HG02885 (cell line): Measurements from ENCODE around the gene SEMA6C.
A peak's percentile ranks its signal among the peaks of the same experiment; 100 is the strongest.

ENCODE experiments used
- ATAC-seq: cut with Tn5 transposase; IDR thresholded peaks from one replicate; pipeline ENCODE4 v1.9.1; 2021; ENCODE audit warnings: mild to moderate bottlenecking; ENCODE audit not compliant: unreplicated experiment, poor library complexity

The SEMA6C gene

GRCh38 chr1:151164732-151165280, 18.4 kb upstream of the SEMA6C start:
- ATAC-seq = no peak

GRCh38 chr1:151159373-151159772, 12.9 kb upstream of the SEMA6C start:
- no peak for ATAC-seq

- ATAC-seq = no peak
Observed at GRCh38 chr1:151158751-151159251, 12.4 kb upstream of the SEMA6C start.

- ATAC-seq = no peak
Observed at GRCh38 chr1:151158326-151158725, 11.9 kb upstream of the SEMA6C start.

- no peak for ATAC-seq
Observed at GRCh38 chr1:151157067-151157531, 10.7 kb upstream of the SEMA6C start.

DNA sequence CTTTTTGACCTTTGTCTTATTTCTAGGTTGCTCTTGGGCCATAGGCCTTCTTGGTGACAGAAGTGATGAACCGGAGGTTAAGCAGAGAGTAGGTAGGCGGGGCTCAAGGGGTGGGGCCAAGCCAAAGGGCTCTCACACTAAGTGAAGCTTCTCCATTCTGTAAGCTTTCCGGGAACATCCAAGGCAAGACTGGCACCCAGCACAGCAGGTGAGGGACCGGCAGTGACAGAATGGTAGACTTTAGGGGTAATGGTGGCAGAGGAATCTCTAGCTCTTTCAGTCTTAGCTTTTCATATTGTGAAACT, 10.0 kb upstream of the SEMA6C start, which contains the start of gene TNFAIP8L2:
TNFAIP8L2 (plus strand) TSS at position 135 of the 305 bp plus-strand sequence. CDS start 2,049 bp downstream, outside the sequence.
- peak; percentile 62 for ATAC-seq

DNA sequence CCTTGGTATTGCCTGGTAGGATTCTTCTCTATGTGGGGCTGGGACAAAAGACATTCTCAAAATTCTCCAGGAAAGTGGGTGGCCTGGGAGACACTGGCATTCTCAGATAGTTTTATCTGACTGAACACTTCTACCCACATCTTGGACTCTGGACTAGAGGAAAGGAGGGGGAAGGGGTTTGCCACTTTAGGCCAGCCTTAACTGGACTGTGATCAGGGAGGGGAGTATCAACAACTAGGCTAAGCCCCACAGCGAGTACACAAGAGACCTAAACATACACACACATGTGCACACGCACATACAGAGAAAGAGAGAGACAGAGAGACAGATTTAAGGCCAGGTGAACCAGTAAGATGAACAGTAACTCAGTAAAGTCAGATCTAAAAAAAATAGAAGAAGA, 1.2 kb upstream of the SEMA6C start:
- ATAC-seq = no peak

DNA sequence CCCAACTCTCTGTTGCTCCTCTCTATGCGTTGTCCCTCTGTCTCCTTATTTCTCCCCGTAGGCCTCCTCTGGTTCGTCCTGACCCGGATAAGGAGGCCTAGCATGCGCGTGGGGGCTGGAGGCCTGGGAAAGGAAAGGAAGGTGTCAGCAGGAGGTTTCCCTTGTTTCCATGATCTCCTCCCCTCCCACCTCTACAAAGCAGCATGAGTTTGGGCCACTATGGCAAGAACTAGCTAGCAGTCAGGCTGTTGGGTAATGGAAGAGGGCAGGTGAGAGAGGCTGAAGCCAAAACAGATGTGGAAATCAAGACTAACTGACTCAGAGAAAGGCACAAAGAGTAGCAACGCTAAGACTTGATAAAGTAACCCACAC, 687 bp upstream of the SEMA6C start:
- ATAC-seq = no peak

DNA sequence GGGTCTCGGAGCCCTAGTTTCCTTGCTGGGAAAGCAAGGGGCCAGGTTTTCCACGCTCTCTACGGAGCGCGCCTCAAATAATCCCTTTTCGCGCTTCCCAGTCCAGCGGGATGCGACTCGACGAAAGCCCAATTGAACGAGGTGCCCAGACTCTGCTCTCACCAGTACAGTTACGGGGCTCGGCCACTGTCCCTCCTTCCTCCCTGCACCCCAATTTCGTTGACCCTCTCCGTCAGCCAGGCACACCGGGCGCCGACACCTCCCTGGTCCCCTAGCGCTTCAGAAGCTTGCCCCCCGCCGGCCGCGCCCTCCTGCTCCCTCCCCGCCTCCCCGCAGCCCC, 389 bp downstream of the SEMA6C start:
- no peak for ATAC-seq

DNA sequence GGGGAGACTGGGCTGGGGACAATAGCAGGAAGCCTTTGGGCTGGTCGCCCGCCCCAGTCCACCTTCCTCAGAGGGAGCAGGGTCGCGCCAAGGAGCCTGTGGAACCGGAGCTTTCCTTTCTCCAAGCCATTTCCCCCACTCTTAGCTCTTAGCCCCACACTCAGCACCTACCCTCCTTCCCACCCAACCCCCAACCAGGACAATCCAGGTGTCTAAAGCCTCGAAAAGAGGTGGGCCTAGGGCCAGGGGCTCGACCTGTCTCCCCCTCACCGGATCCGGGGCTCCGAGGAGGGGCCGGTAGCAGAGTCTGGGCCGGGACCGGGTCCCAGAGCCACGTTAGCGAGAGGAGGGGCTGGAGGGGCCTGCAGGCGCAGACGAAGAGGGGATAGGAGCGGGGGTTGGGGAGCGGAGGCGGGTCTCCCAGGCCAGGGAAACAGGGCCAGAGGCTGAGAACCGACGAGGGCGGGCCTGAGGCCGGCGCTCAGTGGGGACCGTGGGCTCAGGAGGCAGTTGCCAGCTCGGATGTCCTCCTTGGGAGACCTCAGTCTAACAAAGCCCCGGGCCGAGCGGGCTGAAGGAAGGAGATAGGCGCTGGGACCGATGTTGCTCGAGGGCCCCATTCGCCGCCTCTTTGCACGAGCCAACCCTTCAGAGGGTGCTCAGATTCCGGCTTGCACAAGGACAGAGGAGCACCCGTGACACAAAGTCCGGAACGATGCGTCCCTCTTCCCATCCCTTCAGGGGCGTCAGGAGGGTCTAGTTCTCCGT, 943 bp downstream of the SEMA6C start:
- ATAC-seq = no peak

DNA sequence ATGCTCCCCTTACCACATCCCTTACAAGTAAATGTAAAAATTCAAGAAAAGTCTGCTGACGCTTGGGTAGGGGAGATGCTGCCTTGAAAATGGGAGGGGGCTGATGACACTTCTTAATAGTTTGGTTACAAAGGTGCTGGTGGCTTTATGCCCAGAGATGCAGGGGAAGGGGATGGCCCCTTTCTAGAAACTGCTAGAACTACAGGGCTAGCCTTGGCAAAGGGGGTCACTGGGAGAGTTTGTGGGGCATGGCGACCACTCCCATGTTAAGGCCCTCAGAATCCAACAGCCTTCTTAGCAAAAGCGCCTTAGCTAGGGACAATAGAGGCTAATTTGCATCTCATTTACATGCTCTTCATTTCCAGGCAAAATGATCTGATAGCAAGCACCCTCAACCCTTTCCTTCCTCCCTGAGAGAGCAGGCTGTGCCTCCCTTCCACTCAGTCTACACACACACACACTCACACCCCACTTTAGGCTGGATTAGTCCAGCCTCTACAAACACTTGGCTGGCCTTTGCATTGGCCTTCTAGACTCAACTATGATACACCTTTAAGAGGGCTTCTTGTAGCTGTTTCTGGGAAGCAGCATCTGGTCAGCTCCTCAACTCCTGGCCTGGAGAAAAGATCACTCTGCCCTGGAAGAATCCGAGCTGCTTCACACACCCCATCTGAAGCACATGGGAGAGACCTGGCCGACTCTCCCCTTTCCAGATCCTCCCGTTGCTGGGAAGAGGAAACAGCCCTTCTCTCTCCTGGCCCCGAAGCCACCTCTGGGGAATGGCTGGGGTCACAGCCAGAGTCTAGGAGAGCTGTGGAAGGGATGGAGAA, 1.7 kb downstream of the SEMA6C start:
- no peak for ATAC-seq

GRCh38 chr1:151143986-151144385, 2.4 kb downstream of the SEMA6C start:
- no peak for ATAC-seq

GRCh38 chr1:151143057-151143435, 3.4 kb downstream of the SEMA6C start:
- no peak for ATAC-seq

DNA sequence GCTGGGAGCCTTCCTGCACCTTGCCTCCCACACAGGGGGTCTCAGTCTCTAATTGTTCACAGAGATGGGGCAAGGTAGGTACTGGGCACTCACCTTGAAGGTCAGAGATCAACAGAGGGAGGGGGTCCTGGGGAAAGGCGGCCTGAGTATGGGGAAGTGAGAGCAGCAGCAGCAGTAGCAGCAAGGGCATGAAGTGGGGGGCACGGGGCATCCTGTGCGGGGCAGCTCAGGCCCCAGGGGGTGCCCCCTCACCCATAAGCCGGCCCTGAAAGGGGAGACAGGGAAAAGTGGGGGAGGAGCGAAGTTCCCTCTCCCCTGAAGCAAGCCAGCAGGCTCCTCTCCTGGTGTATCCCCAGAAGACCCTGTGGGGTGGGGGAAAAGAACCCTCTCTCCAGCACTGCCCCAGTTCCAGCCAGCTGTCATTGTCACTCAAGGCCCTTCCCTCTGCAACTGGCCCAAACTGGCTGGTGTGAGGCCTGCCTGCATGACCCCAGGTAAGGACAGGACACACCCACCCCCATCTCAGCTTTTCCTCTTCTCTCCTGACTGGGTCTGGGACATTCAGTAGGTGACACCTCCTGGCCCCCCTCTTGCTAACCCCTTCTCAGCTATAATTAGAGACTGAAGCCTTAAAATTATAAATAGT, 3.9 kb downstream of the SEMA6C start:
- no peak for ATAC-seq

DNA sequence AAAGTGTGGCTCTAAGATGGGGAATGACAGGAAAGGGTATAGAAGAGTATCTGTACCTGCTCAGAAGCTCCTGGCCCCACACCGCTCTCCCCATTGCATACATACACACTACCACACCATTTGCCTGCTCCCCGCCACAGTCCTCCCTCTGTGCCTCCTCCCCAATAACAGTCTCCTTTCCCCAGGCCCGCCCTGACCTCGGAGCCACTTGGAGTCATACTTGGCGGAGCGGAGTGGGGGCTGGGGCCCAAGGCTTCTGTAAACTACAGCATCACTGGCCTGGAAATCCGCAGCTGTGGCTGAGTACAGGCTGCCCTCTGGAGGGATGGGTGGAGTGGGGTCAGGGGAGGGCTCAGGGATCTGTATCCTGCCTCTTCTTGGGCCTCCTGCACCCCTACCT, 8.6 kb downstream of the SEMA6C start:
- ATAC-seq = no peak

DNA sequence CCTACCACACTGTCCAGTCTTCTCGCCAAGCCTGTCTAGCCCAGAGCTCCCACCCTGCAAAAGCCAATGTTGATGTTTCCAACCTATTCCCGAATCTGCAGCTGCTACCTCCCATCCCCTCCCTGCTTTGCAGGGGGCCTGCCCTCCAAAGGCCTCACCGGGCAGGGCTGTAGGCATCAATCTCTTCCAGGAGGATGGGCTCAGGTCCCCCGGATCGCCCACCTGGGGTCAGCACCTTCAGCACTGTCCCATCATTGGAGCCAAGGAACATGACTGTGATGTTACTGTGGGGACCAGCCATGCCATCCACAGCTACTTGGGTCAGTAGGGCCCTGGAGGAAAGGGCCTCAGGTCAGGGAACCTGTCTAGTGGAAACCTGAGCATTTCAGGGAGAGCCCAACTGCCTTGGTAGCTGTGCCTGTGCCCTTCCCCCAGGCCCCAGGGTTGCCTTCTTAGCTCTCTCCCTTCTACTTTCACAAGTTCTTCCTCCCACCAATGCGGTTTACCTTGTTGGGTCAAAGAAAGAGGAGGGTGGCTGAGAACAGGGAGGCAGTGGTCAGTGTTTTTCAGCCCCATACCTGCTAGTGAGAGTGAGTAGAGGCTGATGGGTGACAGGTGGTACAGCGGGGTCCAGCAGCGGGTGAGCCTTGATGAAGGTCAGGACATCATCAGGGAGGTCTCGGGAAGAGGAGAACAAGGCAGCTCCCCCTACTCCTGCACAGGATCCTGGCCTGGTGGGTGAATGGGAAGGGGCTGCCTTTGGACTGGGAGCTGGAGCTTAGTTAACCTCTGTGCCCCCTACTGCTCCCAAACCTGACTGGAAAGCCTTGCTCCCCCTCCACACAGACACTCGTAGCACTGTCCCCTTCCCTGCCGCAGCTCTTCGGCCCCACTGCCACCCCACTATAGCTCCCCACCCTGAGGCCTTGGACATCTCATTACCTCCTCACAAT, 10.7 kb downstream of the SEMA6C start:
- no peak for ATAC-seq

DNA sequence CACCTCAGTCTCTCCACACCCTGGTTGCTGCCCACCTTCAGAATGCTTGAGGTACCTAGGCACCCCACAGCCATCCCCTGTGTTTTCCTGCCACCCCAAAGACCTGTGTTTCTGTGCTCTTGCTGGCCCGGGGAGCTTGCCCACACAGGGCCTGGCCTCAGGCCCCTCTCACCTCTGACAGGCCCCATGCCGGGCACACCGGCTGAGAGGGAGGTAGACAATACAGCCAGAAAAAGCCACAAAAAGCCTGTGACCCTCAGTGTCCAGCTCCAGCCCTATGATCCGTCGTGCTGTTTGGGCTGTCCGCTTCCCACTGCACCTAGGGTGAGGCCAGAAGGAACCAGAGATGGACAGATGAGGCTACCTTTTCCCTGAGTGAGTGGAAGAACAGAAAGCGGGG, 11.4 kb downstream of the SEMA6C start:
- no peak for ATAC-seq

GRCh38 chr1:151134396-151134795, 12.0 kb downstream of the SEMA6C start:
- no peak for ATAC-seq

GRCh38 chr1:151133018-151133806, 13.2 kb downstream of the SEMA6C start:
- ATAC-seq = no peak
